ENCODE results near the gene HNF1B.

HNF1B gene

GRCh38 chr17:37746617-37747016 lies 1.8 kb upstream of the HNF1B start:
- POLR2A ChIA-PET, result no interaction called here
- no peak for TF ChIP-seq CTCF (IDR thresholded peaks at IDR 0.05; ENCODE audit: insufficient read depth, low read length, missing control alignments)
- CTCF ChIA-PET, result interaction anchor here (1.0 to 5.0 kb wide), 4 partner anchors 9 to 69 kb away, joined by 3 to 22 read pairs (median 3); no protein-coding TSS in a partner anchor
- no peak for DNase-seq (ENCODE audit: low read depth, low spot score)
- H3K4me3 ChIP-seq (ENCODE audit: low read depth, low read length), result no peak overlapping the region

- CTCF ChIA-PET, result interaction anchor here (1.0 to 5.0 kb wide), 6 partner anchors 12 to 74 kb away, joined by 3 to 22 read pairs (median 3); no protein-coding TSS in a partner anchor
- DNase-seq (ENCODE audit: low read depth, low spot score), result no peak
- H3K4me3 ChIP-seq (ENCODE audit: low read depth, low read length), result no peak overlapping the region
- no peak for TF ChIP-seq CTCF (IDR thresholded peaks at IDR 0.05; ENCODE audit: insufficient read depth, low read length, missing control alignments)
- POLR2A ChIA-PET, result no interaction called here
Measured at GRCh38 chr17:37745801-37746426, 1.1 kb upstream of the HNF1B start.

DNA sequence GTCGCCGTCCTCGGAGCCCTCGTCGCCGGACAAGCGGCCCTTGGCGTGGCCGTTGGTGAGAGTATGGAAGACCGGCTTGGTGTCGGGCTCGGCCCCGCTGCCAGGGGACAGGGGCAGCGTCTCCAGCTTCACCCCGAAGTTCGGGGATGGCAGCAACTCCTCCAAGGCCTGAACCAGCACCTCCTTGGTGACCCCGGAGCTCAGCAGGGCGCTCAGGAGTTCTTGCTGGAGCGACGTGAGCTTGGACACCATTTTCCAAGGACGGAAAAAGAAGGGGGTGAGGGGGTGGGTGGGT lies 279 bp downstream of the HNF1B start:
- no peak overlapping the region for H3K4me3 ChIP-seq (ENCODE audit: low read depth, low read length)

DNA sequence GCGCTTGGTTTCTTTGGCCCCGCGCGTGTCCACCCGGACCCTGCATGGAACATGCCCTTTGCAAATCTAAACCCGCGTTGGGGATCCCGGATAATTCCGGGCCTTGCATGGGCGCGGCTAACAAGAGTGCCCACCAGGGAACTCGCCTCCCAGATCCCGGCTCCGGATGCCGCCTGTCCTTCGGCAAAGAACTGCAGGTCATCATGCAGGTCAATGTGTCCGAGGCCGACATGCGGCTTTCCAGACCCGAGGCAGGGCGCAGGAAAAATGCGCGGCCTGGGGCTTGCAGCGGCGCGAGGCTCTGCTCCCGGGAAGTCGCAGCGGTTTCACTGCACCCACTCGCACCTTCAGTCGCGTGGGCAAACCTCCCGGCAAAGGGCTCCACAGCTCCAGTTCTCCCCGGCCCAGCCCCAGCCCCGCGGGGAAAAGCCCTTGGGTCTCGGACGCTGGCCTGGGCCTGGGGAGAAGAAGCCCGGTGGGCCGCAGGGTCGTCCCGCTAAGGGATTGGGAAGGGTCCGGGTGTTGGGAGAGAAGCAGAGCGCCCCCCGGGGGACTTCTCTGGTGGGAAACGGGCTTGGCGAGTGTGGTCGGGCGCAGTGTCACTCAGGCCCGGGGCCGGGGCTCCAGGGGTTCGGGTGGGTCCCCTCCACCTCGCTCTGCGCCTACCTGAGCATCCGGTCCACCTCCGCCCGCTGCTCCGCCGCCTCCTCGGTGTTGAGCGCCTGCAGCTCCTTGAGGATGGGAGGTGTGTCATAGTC lies 805 bp downstream of the HNF1B start:
- ChIA-PET POLR2A (no interaction called here), CTCF (interaction anchor here (0.9 to 1.1 kb wide), 2 partner anchors 72 to 95 kb away, joined by 3 read pairs; no protein-coding TSS in a partner anchor)
- no peak for DNase-seq (ENCODE audit: low read depth, low spot score)
- no peak overlapping the region for H3K4me3 ChIP-seq (ENCODE audit: low read depth, low read length)
- TF ChIP-seq CTCF (IDR thresholded peaks at IDR 0.05; ENCODE audit: insufficient read depth, low read length, missing control alignments), result no peak

More for the DNA sequence above, 279 bp downstream of the HNF1B start:
- no peak for DNase-seq (ENCODE audit: low read depth, low spot score)
- POLR2A ChIA-PET, result no interaction called here
- CTCF ChIA-PET, result interaction anchor here (0.9 to 1.1 kb wide), 2 partner anchors 71 to 95 kb away, joined by 3 read pairs; no protein-coding TSS in a partner anchor
- TF ChIP-seq CTCF (IDR thresholded peaks at IDR 0.05; ENCODE audit: insufficient read depth, low read length, missing control alignments), result no peak

GRCh38 chr17:37743612-37743874 lies 1.3 kb downstream of the HNF1B start:
- ChIA-PET POLR2A (no interaction called here), CTCF (interaction anchor here (0.8 to 1.1 kb wide), 2 partner anchors 9 to 72 kb away, joined by 3 read pairs; no protein-coding TSS in a partner anchor)
- no peak for TF ChIP-seq CTCF (IDR thresholded peaks at IDR 0.05; ENCODE audit: insufficient read depth, low read length, missing control alignments)
- H3K4me3 ChIP-seq (ENCODE audit: low read depth, low read length), result no peak overlapping the region
- no peak for DNase-seq (ENCODE audit: low read depth, low spot score)

- no peak overlapping the region for H3K4me3 ChIP-seq (ENCODE audit: low read depth, low read length)
- no peak for DNase-seq (ENCODE audit: low read depth, low spot score)
- ChIA-PET POLR2A (no interaction called here), CTCF (interaction anchor here (0.8 kb wide), 1 partner anchor 9 kb away, joined by 3 read pairs; no protein-coding TSS in a partner anchor)
- no peak for TF ChIP-seq CTCF (IDR thresholded peaks at IDR 0.05; ENCODE audit: insufficient read depth, low read length, missing control alignments)
Measured at GRCh38 chr17:37742762-37743611, 1.9 kb downstream of the HNF1B start.
